T-helper 1 cell treated with Interleukin-12 subunit alpha and Interleukin-12 subunit beta and Interleukin-4 antibody, amounts not matched to agents 30 ng/mL and 1 ng/mL, for 36 hours (primary cell): ENCODE measurements around the gene OPRL1. TPM values are rescaled to one million over a fixed set of nuclear protein-coding genes. Genes with fewer than 3 reads are reported as not detected.

Source experiments
- intact Hi-C: fragments of 100-400 bp; cut with micrococcal nuclease; formaldehyde crosslinking; loops from one replicate; pipeline ENCODE4 v1.15.1; 2024
- total RNA-seq: library from RNA; stranded (reverse); gene quantifications from 2 replicates; pipeline ENCODE4 v1.2.3, GENCODE V29; 2022

Gene OPRL1
- total RNA-seq, result 0.61 and 0.64 TPM in 2 replicates

- intact Hi-C loops, result loop anchor here (5.0 kb wide), 1 partner anchor 543 kb away; the partner anchor contains the start of gene PTK6
Measured at GRCh38 chr20:64080013-64080812, at the start of gene OPRL1. Gene OPRL1, plus strand, starts transcription at chr20:64080082. Its CDS starts 12,639 bp downstream, at chr20:64092721.

GRCh38 chr20:64030371-64031134 lies 49.3 kb upstream of the OPRL1 start:
- intact Hi-C loops, result no loop called here

DNA sequence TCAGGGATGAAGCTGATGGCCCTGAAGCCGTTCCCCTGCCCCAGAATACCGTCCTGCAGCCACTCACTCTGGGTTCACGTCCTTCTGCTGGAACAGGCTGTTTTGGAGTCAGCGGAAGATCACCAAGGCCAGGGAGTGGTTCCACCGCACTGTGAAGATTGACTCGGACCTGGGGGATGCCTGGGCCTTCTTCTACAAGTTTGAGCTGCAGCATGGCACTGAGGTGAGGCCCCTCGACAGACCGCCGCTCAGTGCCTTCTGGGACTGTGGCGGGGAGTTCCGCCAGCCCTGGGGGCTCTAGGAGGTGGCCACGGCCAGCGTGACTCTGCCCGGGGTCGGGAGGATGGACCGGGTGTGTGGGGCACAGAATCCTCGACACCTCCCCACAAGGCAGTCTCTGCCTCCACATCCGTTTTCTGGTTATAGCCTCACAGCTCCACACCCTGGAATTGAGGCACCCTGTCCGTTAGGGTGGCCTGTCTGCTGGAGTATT lies 48.0 kb upstream of the OPRL1 start:
- intact Hi-C loops, result no loop called here

- intact Hi-C loops, result no loop called here
Measured at GRCh38 chr20:64032706-64033624, 46.9 kb upstream of the OPRL1 start.

DNA sequence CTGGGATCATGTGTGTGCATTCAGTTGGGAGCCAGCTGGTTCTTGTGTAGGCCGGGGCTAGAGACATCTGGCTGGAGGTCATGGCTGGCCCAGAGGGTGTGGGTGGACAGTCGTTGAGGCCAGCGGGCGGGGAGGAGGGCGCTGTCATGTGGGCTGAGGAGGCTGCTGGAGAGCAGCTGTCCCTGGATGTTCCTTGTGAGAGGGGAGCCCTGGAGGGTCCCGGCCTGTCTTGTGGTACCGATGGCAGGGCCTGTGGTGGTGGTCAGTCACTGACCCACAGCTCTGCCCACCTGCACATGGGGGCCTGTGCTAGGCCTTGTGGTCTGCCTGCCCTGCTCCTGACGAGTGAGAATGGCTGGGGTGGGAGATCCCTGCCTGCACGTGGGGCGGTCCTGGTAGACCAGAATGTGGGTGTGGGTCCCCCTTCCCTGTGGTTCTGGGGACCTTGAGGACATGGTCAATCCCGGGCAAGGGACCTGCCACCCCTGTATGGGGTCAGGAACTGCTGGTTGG lies 45.8 kb upstream of the OPRL1 start:
- intact Hi-C loops, result no loop called here

DNA sequence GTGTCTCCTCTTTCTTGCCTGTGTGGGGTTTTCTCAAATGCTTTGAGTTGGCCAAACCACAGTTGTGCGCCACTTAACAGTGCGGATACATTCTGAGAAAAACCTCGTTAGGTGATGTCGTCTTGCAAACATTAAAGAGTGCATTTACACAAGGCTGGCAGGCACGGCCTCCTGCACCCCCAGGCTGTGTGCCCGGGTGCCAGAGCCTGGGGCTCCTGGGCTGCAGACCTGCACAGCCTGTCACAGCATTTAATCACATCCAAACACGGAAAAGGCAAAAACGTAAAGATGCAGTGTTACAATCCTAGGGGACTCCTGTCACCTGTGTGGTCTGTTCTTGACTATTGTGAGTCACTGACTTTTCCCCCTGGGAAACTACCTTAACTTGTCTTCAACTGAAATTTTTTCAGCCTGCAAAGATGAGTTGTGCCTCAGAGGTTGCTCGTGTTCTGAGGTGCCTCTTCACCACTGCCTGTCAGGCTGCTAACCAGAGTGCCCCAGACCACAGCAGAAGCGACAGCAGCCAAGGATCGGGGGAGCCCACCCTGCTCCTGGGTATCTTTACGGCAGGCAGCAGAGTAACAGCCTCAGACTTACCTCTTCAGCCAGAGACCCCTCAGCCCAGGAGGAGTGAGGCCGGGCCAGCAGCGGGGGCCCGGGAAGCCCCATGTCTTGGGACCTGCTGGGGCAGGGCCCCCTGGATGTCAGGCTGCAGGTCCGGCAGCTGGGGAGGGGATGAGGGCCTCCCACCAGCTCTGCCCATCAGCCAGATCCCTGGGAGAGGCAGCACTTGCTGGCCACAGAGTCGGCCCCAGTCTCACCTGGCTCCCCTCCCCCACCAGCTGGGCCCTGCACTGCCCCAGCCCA lies 44.6 kb upstream of the OPRL1 start:
- intact Hi-C loops, result loop anchor here (1.0 kb wide), 2 partner anchors 24 to 79 kb away; partner anchors contain the start of gene UCKL1

- intact Hi-C loops, result loop anchor here (1.0 to 2.0 kb wide), 3 partner anchors 25 to 80 kb away; partner anchors contain the start of genes RGS19 and UCKL1
Measured at GRCh38 chr20:64035933-64036345, 43.9 kb upstream of the OPRL1 start, which contains the start of gene C20orf204. Gene C20orf204, plus strand, starts transcription at chr20:64036182. Its CDS starts 142 bp downstream, at chr20:64036324.

- intact Hi-C loops, result loop anchor here (2.0 kb wide), 1 partner anchor 42 kb away; the partner anchor contains the start of gene RGS19
Measured at GRCh38 chr20:64036346-64037198, 43.3 kb upstream of the OPRL1 start.

DNA sequence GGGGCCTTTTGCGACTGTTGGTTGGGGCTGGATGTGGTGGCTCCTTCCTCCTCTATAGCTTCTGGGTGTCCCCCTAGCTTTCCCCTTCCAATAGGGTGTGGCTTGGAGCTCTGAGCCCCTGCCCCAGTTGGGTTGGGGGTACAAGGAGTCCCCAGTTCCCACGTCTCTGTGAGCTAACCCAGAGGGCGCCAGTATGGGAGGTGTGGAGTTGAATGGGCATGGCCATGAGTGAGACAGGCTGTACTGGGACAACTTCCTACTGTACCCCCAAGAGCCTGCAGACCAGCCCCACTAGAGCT lies 42.7 kb upstream of the OPRL1 start:
- intact Hi-C loops, result loop anchor here (2.0 kb wide), 1 partner anchor 42 kb away; the partner anchor contains the start of gene RGS19

DNA sequence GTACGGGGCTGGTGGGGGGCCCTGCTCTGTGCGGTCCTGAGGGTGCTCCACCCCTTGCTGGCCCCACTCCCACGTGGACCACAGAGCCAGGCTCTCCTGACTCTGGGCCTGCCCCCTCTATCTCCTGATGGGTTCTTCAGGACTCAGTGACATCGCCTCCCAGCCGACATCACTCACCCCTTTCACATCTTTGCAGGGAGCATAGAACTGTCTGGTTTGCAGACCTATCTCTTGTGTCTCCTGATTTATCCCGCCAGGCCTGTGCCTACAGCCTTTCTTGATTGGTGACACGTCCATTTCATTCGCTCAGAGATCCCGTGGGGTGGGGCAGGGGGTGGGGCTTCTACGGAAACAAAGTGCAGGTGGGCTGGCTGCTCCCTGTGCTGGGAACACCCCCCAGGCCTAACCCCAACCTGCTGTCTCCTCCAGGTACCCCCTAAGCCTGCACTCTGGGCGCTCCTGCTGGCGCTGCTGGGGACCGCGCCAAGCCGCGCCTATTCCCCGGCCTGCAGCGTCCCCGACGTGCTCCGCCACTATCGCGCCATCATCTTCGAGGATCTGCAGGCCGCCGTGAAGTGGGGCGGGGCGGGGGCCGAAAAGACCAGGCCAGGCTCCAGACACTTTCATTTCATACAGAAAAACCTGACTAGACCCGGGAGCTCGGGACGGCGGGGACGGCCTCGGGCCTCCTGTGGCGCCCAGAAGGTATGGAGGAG lies 42.2 kb upstream of the OPRL1 start:
- intact Hi-C loops, result loop anchor here (1.0 to 2.0 kb wide), 4 partner anchors 26 to 499 kb away; partner anchors contain the start of genes PRPF6, RGS19 and TCEA2

- intact Hi-C loops, result loop anchor here (1.0 to 2.0 kb wide), 3 partner anchors 25 to 499 kb away; partner anchors contain the start of genes PRPF6 and TCEA2
Measured at GRCh38 chr20:64038224-64038564, 41.7 kb upstream of the OPRL1 start.

DNA sequence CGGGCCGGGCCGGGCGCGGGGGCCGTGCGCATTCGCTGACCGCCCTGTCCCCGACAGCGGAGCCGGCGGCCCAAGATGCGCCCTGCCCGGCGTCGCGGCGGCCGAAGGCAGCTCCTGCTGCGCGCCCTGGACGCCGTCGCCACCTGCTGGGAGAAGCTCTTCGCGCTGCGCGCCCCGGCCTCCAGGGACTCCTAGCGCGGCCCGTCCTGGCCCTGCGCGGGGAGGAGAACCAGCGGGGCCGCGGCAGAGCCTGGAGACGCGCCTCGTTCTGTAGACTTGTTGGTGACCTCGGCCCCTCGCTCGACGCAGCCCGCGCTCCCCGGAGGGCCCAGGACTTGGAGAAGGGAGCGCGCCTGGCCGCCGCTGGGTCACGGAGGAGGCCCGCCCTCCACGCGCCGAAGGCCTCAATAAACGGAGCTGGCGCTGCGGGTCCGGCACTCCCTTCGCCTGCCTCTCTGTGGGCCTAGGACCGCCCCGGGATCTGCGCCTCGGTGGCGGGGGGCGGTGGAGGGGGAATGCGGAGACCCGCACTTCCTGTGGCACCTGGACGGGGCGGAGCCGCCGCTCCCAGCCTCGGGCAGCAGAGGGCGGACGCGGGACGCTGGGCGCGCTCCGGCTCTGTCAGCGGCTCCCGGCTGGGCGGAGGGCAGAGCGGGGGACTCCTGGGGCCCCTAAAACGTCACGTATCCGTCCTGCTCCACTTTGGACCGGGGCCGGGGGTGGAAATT lies 41.2 kb upstream of the OPRL1 start:
- intact Hi-C loops, result loop anchor here (1.0 to 2.0 kb wide), 6 partner anchors 11 to 500 kb away; partner anchors contain the start of genes PRPF6, SOX18 and TCEA2

DNA sequence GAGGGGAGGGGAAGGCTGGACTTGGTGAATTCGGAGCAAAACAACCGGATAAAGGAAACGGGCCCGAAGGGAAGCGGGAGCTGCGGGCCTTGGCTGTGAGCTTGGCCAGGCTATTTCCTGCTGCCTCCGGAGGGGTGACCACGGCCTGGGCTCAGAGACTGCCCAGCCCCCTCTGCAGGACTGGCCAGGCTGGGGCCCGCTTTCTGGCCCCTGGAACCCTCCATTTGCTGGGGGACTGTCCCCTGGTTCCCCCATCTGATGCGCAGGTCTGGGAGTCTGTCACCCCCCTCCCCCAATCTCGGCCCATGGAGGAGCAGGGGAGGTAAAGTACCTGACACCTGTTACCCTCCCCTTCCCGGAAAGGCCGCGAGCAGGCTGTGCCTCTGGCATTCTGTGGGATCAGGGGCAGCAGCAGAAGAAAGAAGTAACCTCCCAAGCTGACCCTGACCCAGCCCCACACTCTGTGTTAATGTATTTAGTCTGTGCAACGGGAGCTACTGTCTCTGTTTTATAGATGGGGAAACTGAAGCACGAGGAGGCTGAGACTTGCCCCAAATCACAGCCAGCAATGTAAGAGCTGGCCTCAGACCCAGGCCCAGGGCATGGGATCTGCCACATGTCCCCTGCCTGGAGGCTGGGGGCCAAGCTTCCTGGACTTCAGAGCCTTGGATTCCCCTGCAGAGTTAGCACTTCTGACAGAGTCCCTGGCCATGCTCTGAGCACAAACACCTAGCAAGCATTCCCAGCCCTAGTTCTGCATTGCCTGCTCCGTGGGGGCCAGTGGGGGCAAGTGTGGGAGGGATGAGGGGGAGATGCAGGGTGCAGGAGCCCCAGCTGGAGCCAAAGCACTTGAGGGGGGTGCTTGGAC lies 40.4 kb upstream of the OPRL1 start:
- intact Hi-C loops, result loop anchor here (1.0 to 2.0 kb wide), 4 partner anchors 10 to 501 kb away; partner anchors contain the start of gene SOX18

DNA sequence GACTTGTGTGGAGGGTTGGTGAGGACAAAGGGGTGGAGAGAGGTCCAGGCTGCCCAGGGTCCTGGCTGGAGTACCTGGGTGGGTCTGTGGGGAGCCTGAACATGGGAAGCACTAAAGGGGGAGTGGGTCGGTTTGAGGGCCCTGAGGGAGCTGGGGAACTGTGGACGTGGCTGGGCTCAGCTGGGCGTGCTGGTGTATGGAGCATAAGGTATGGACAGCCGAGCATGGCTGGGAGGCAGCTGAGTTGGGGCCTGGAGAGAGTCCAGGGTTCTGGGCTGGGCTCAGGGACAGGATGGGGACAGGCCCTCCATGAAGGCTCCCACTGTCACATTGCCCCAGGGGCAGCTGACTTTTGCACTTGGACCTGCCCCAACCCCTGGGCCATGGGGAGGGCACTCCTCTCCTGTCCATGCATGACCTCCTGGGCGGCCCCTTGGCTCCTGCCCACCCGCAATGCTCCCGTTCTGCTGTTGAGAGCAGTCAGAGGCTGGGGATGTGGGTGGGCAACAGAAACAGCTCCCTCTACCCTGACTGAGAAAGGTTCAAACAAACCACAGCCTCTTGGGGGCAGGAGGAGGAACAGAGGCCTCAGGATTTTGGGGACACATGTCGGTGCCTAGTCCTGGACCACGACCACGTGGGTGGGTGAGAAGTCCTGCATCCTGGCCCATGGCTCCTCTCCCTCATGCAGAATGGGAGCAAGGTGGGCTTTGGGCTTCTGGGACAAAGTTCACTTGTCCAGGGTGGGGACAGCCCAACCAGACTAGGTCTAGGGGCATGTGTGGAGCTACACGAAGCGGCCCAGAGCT lies 39.4 kb upstream of the OPRL1 start:
- intact Hi-C loops, result no loop called here
